ENCODE data around the gene C1orf52. TPM values are rescaled to one million over a fixed set of nuclear protein-coding genes. Genes with fewer than 3 reads are reported as not detected.

C1orf52 gene
- total RNA-seq, 2 experiments from 2014 or later: 62.4 to 66.6 TPM

DNA sequence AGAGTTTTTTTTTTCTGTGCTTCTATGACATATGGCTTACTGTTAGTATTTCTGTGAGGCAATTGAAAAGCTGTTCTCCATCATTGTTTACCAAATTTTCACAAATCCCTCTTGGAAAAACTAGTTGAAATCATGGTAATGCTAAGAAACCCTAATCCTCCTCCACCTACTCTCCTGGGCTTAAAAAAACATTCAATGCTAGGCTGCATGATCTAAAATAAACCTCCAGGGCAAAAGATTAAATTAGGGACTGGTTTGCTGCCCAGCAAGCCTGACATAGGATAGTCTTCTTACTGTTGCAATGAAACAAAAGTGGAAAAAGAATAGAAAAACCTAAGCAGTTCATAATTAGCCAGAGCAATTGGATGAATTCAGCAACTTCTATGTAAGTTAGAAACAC lies 16.1 kb downstream of the C1orf52 start:
- Mint-ChIP-seq H3K4me3 (no peak overlapping the region), H3K9me3 (peaks cover 4% of the 10 kb centered on the region), H3K27me3 (no peaks in the 10 kb centered on the region), H3K4me1 (ENCODE audit: low read depth) (peaks cover 17% of the 10 kb centered on the region), H3K36me3 (ENCODE audit: low read depth) (no peaks in the 10 kb centered on the region), H3K27ac (no peak overlapping the region)
- H3K4me3 ChIP-seq (ENCODE audit: low read length): no peak overlapping the region
- DNase-seq (no peak), ATAC-seq (ENCODE audit: poor library complexity) (no peak)
- no peak overlapping the region for H3K27ac ChIP-seq (ENCODE audit: low read depth in 1 of 2, low read length in 2 of 2)
- no peaks in the 10 kb centered on the region for H3K36me3 ChIP-seq (ENCODE audit: insufficient read depth, low read length)
- intact Hi-C loops (cut with DNase I, micrococcal nuclease): no loop called here
- TF ChIP-seq, protein P1, sequence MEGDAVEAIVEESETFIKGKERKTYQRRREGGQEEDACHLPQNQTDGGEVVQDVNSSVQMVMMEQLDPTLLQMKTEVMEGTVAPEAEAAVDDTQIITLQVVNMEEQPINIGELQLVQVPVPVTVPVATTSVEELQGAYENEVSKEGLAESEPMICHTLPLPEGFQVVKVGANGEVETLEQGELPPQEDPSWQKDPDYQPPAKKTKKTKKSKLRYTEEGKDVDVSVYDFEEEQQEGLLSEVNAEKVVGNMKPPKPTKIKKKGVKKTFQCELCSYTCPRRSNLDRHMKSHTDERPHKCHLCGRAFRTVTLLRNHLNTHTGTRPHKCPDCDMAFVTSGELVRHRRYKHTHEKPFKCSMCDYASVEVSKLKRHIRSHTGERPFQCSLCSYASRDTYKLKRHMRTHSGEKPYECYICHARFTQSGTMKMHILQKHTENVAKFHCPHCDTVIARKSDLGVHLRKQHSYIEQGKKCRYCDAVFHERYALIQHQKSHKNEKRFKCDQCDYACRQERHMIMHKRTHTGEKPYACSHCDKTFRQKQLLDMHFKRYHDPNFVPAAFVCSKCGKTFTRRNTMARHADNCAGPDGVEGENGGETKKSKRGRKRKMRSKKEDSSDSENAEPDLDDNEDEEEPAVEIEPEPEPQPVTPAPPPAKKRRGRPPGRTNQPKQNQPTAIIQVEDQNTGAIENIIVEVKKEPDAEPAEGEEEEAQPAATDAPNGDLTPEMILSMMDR (IDR thresholded peaks at IDR 0.05): no peak
- H3K27me3 ChIP-seq (ENCODE audit: control insufficient read depth in 1 of 2, insufficient read depth in 2 of 2, low read length in 2 of 2): no peaks in the 10 kb centered on the region
- H3K4me1 ChIP-seq (ENCODE audit: insufficient read depth, low read length): no peaks in the 10 kb centered on the region
- ChIA-PET CTCF (no interaction called here), POLR2A (interaction anchor here (1.1 kb wide), 1 partner anchor 43 kb away, joined by 3 read pairs; the partner anchor contains the start of gene SYDE2)
- no peaks in the 10 kb centered on the region for H3K9me3 ChIP-seq (ENCODE audit: control insufficient read depth in 1 of 2, insufficient read depth in 1 of 2, low read length in 2 of 2)

DNA sequence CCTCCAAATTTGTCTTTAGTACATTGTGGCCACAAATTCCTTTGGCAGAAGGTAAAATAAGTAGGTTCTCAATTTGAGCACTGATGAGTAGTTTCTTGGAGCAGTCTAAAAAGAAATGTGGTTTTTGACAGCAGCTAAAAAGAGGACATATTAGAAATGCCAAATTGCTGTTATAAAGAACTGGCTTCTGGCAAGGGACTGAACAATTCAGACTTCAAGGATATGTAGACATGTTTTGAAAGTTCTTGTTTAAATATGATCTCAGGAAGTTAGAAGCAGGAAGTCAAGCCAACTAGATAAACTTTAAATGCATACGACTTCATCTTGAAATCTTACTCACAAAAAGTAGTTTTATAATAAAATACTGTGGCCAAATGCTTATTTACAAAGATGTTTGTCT lies 18.8 kb downstream of the C1orf52 start:
- peaks cover 4% of the 10 kb centered on the region for H3K9me3 Mint-ChIP-seq
- TF ChIP-seq, protein P1 (IDR thresholded peaks at IDR 0.05): no peak
- Histone ChIP-seq H3K4me1 (ENCODE audit: insufficient read depth, low read length) (no peaks in the 10 kb centered on the region), H3K4me3 (ENCODE audit: low read length) (no peak overlapping the region), H3K27me3 (ENCODE audit: control insufficient read depth in 1 of 2, insufficient read depth in 2 of 2, low read length in 2 of 2) (peaks cover 0 to 3% of the 10 kb centered on the region in 2 experiments), H3K36me3 (ENCODE audit: insufficient read depth, low read length) (no peaks in the 10 kb centered on the region), H3K27ac (ENCODE audit: low read depth in 1 of 2, low read length in 2 of 2) (no peak overlapping the region), H3K9me3 (ENCODE audit: control insufficient read depth in 1 of 2, insufficient read depth in 1 of 2, low read length in 2 of 2) (no peaks in the 10 kb centered on the region)
- no peaks in the 10 kb centered on the region for H3K36me3 Mint-ChIP-seq (ENCODE audit: low read depth)
- H3K4me3 Mint-ChIP-seq: no peak overlapping the region
- peaks cover 5% of the 10 kb centered on the region for H3K27me3 Mint-ChIP-seq
- ATAC-seq (ENCODE audit: poor library complexity) (no peak), DNase-seq (no peak)
- CTCF ChIA-PET: interaction anchor here (0.9 to 1.5 kb wide), 3 partner anchors 132 to 296 kb away, joined by 4 to 11 read pairs (median 6); no protein-coding TSS in a partner anchor
- H3K27ac Mint-ChIP-seq: peak overlapping the region; percentile 55
- intact Hi-C loops (cut with DNase I, micrococcal nuclease): no loop called here
- peaks cover 17% of the 10 kb centered on the region for H3K4me1 Mint-ChIP-seq (ENCODE audit: low read depth)
- POLR2A ChIA-PET: interaction anchor here (0.8 to 1.7 kb wide), 5 partner anchors 10 to 296 kb away, joined by 3 to 5 read pairs (median 4); partner anchors contain the start of gene C1orf52

DNA sequence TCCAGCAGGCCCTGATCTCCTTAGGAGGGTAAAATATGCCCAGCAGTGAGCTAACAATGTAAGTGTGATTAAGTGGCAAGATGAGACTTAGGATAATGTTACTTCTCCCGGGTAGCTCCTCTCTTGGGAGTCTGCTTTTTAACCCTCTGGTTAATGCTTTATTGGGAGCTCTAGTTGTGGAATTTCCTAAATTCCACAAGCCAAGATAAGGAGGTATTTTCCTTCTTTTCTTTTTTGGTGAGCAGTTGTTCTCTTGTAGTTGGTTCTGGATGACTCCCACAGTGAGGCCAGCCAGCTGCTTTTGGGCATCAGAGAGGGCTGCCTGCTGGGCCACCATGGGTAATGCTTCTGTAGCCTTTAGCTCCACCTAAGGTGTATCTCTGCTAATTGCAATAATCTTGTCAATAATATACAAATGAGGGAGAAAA lies 19.3 kb downstream of the C1orf52 start:
- DNase-seq: peak in 5 of 14 experiments; percentile 5 to 51 (median 36)
- Histone ChIP-seq H3K27me3 (ENCODE audit: control insufficient read depth in 1 of 2, insufficient read depth in 2 of 2, low read length in 2 of 2) (peaks cover 0 to 3% of the 10 kb centered on the region in 2 experiments), H3K4me1 (ENCODE audit: insufficient read depth, low read length) (no peaks in the 10 kb centered on the region), H3K9me3 (ENCODE audit: control insufficient read depth in 1 of 2, insufficient read depth in 1 of 2, low read length in 2 of 2) (no peaks in the 10 kb centered on the region), H3K36me3 (ENCODE audit: insufficient read depth, low read length) (no peaks in the 10 kb centered on the region), H3K27ac (ENCODE audit: low read depth in 1 of 2, low read length in 2 of 2) (no peak overlapping the region), H3K4me3 (ENCODE audit: low read length) (no peak overlapping the region)
- TF ChIP-seq, protein P1 (IDR thresholded peaks at IDR 0.05): peak; percentile 18
- peaks cover 4% of the 10 kb centered on the region for H3K9me3 Mint-ChIP-seq
- no peaks in the 10 kb centered on the region for H3K36me3 Mint-ChIP-seq (ENCODE audit: low read depth)
- H3K4me3 Mint-ChIP-seq: no peak overlapping the region
- peaks cover 5% of the 10 kb centered on the region for H3K27me3 Mint-ChIP-seq
- ChIA-PET CTCF (interaction anchor here (0.9 to 1.5 kb wide), 3 partner anchors 132 to 296 kb away, joined by 4 to 11 read pairs (median 6); no protein-coding TSS in a partner anchor), POLR2A (interaction anchor here (0.8 to 1.7 kb wide), 5 partner anchors 9 to 295 kb away, joined by 3 to 5 read pairs (median 4); partner anchors contain the start of gene C1orf52)
- peak overlapping the region; percentile 55 for H3K27ac Mint-ChIP-seq
- peaks cover 17% of the 10 kb centered on the region for H3K4me1 Mint-ChIP-seq (ENCODE audit: low read depth)
- intact Hi-C loops (cut with DNase I, micrococcal nuclease): no loop called here
- peak; percentile 46 for ATAC-seq (ENCODE audit: poor library complexity)

Measured in CD4-positive, alpha-beta T cell (primary cell).